B cell (primary cell): ENCODE results near the gene LMAN1. TPM values are rescaled to one million over a fixed set of nuclear protein-coding genes. Genes with fewer than 3 reads are reported as not detected.

Source experiments
- ATAC-seq: fragments of 200-7000 bp; cut with Tn5 transposase; one replicate; pipeline ENCODE4 v1.10.0; 2021; ENCODE audit warnings: low read depth, mild to moderate bottlenecking, moderate number of reproducible peaks, moderate library complexity
- CTCF ChIA-PET: fragments of 350-600 bp; sonication (Branson Sonifier 250); formaldehyde crosslinking; loops from one replicate; lab custom pipeline; 2021; ENCODE audit warnings: antibody characterized with exemption, inconsistent platforms; lab: Charles Lee
- POLR2A ChIA-PET: fragments of 350-600 bp; sonication (Branson Sonifier 250); formaldehyde crosslinking; loops from one replicate; lab custom pipeline; 2021; ENCODE audit warnings: antibody characterized with exemption; lab: Charles Lee
- DNase-seq: peaks from one replicate; pipeline ENCODE4 v3.0.0; 2013
- H2AFZ ChIP-seq: 2 replicates; pipeline ENCODE4 v1.6.1; 2012; ENCODE audit warnings: mild to moderate bottlenecking, low read depth, low read length; ENCODE audit not compliant: insufficient read depth, poor library complexity, severe bottlenecking
- H3K27ac ChIP-seq, 2 donors: 1 replicate in 1 of 2; 2 replicates in 1 of 2; pipeline ENCODE4 v1.5.1; 2012 to 2013; ENCODE audit warnings: low read length in 2 of 2, mild to moderate bottlenecking in 2 of 2, moderate library complexity in 1 of 2
- H3K27me3 ChIP-seq, 4 experiments: fragments of 200-600 bp in 1 of 4; sonication (generic) in 1 of 4; replicated peaks in 1 of 4; 1 replicate in 2 of 4; 2 replicates in 2 of 4; pipeline versions ENCODE4 v1.6.1 to v1.7.0; 2013 to 2016; ENCODE audit warnings: low read length in 3 of 4, mild to moderate bottlenecking in 2 of 4, mixed read lengths in 1 of 4, moderate library complexity in 1 of 4; ENCODE audit not compliant: insufficient read depth in 4 of 4, control insufficient read depth in 3 of 4; ENCODE audit errors: control extremely low read depth in 1 of 4
- H3K36me3 ChIP-seq, 2 experiments: replicated peaks in 1 of 2; 1 replicate in 1 of 2; 2 replicates in 1 of 2; pipeline versions ENCODE4 v1.6.1 to v1.7.1; 2013; ENCODE audit warnings: low read length in 1 of 2; ENCODE audit not compliant: insufficient read depth in 2 of 2, control insufficient read depth in 1 of 2; ENCODE audit errors: control extremely low read depth in 1 of 2, extremely low read depth in 1 of 2
- H3K4me1 ChIP-seq, 2 donors: fragments of 200-600 bp in 1 of 2; sonication (generic) in 1 of 2; 1 replicate in 1 of 2; 2 replicates in 1 of 2; pipeline versions ENCODE4 v1.5.1 to v1.6.1; 2013 to 2017; ENCODE audit warnings: low read length in 2 of 2; ENCODE audit not compliant: control insufficient read depth in 2 of 2, insufficient read depth in 2 of 2
- H3K4me2 ChIP-seq: replicated peaks from 2 replicates; pipeline ENCODE3; 2012; ENCODE audit warnings: mild to moderate bottlenecking, low read depth, low read length; ENCODE audit not compliant: poor library complexity, severe bottlenecking
- H3K4me3 ChIP-seq, 5 experiments: fragments of 200-600 bp in 1 of 5; sonication (generic) in 1 of 5; 1 replicate in 3 of 5; 2 replicates in 2 of 5; pipeline versions ENCODE4 v1.5.1 to v1.7.0; 2011 to 2016; ENCODE audit warnings: low read length in 4 of 5, mild to moderate bottlenecking in 4 of 5, low read depth in 2 of 5, control low read depth in 1 of 5, moderate library complexity in 1 of 5; ENCODE audit not compliant: insufficient read depth in 1 of 5; ENCODE audit errors: control extremely low read depth in 1 of 5, extremely low read depth in 1 of 5
- H3K79me2 ChIP-seq: fragments of 200-600 bp; sonication (generic); one replicate; pipeline ENCODE4 v1.6.0; 2016; ENCODE audit warnings: low read length; ENCODE audit not compliant: control insufficient read depth, insufficient read depth
- H3K9ac ChIP-seq: fragments of 200-600 bp; sonication (generic); 2 replicates; pipeline ENCODE4 v1.6.1; 2017; ENCODE audit warnings: mild to moderate bottlenecking, low read length, moderate library complexity
- H3K9me3 ChIP-seq, 3 donors: one replicate each; pipeline versions ENCODE4 v1.6.1 to v1.7.1; 2013; ENCODE audit warnings: low read length in 2 of 3; ENCODE audit not compliant: control insufficient read depth in 2 of 3, insufficient read depth in 1 of 3; ENCODE audit errors: control extremely low read depth in 1 of 3
- H4K20me1 ChIP-seq: 2 replicates; pipeline ENCODE4 v1.6.0; 2012; ENCODE audit warnings: mild to moderate bottlenecking, low read length; ENCODE audit not compliant: insufficient read depth, control insufficient read depth, poor library complexity, severe bottlenecking
- H3K27ac Mint-ChIP-seq: one replicate; pipeline ENCODE4 v1.8.0; 2021; ENCODE audit warnings: mixed read lengths
- H3K27me3 Mint-ChIP-seq: one replicate; pipeline ENCODE4 v1.8.0; 2021; ENCODE audit warnings: mixed read lengths
- H3K4me1 Mint-ChIP-seq: one replicate; pipeline ENCODE4 v1.8.0; 2021; ENCODE audit warnings: mixed read lengths
- H3K4me3 Mint-ChIP-seq: one replicate; pipeline ENCODE4 v1.8.0; 2021; ENCODE audit warnings: mixed read lengths
- H3K9me3 Mint-ChIP-seq: one replicate; pipeline ENCODE4 v1.8.0; 2022; ENCODE audit warnings: mixed read lengths; ENCODE audit not compliant: insufficient read depth
- EZH2 ChIP-seq: IDR thresholded peaks from 2 replicates; pipeline ENCODE4 v1.6.1; 2012; ENCODE audit warnings: borderline replicate concordance, low read depth, mild to moderate bottlenecking, moderate library complexity, low read length; ENCODE audit not compliant: insufficient read depth, poor library complexity, severe bottlenecking
- WGBS: methylation state at CpG from one replicate; pipeline ENCODE4 v1.1.5; 2013; ENCODE audit warnings: missing lambda C conversion rate; ENCODE audit not compliant: insufficient coverage; 5-methylcytosine and 5-hydroxymethylcytosine counted together
- intact Hi-C: fragments of 100-400 bp; cut with micrococcal nuclease; formaldehyde crosslinking; loops from one replicate; pipeline ENCODE4 v1.10.0; 2022
- polyA plus RNA-seq: library from polyadenylated mRNA; depleted of rRNA; stranded (reverse); fragments of >200 nt; gene quantifications from 2 replicates; pipeline ENCODE4 v1.2.3, GENCODE V29; 2012
- total RNA-seq, 2 donors: library from RNA; stranded (reverse); fragments of 120-200 nt in 1 of 2; gene quantifications; 1 replicate in 1 of 2; 2 replicates in 1 of 2; pipeline versions ENCODE4 v1.2.3 to v1.2.4, GENCODE V29; 2013 to 2022
- TF ChIP-seq, protein P1 (sequence below): fragments of 200-600 bp; IDR thresholded peaks from one replicate; pipeline ENCODE4 v1.8.0; 2022; ENCODE audit warnings: antibody characterized with exemption, mild to moderate bottlenecking

Gene LMAN1
- total and polyA plus RNA-seq, 2 donors (not counting 1 experiment from before 2014, with no cell fraction given) = 9.2 to 41.1 TPM

DNA sequence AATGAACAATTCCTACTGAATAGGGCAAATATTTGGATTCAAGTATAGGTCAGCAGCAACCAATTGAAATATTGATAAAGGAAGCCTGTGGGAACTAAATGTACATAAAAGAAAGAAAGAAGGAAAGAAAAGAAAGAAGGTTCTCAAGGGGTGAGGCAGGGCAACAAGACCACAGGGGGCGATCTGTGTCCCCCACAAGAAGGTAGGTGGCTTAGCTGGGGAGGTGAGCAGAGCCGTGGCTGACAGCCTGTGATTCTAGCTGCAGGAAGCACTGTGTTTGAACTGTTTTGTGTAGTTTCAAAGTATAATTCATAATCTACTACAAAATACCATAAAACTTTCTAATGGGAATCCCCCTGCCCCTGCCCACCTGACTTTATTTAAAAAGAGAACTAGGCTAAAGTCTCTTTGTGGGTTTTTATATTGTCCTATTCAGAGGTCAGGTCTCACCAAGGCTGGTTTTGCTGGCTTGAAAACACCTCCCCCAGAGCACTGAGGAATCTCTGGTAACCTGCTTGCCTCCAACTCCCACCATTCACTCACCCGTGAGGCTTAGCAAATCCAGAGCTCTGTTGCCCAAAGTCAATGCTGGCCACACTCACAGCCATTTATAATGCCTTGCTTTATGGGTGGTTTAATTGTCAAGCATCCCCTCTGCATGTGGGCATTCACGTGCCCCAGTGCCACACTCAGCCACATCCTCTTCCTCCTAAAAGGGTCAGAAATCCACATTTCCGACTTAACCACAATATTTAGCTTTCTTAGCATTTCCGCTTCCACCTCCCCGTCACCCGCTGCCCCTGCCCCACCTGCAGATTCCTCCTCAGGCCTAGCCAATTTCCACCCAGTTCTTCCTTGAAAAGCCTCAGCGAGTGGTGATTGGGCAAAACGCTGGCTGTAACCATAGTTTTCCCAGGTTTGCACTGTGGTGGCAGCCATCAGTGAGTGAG lies 36.4 kb upstream of the LMAN1 start:
- H3K27ac Mint-ChIP-seq = no peak overlapping the region
- H3K4me3 Mint-ChIP-seq = no peak overlapping the region

More for the DNA sequence above, 36.4 kb upstream of the LMAN1 start:
- Mint-ChIP-seq H3K27me3 (peaks cover 38% of the 10 kb centered on the region), H3K9me3 (no peaks in the 10 kb centered on the region), H3K4me1 (no peaks in the 10 kb centered on the region)
- H3K4me1 ChIP-seq = peaks cover 0 to 4% of the 10 kb centered on the region in 2 donors
- intact Hi-C loops = no loop called here
- H2AFZ ChIP-seq = no peak overlapping the region
- H3K4me2 ChIP-seq = no peak overlapping the region
- no peaks in the 10 kb centered on the region for H3K36me3 ChIP-seq
- CTCF ChIA-PET = interaction anchor here (1.0 kb wide), 1 partner anchor 103 kb away, joined by 3 read pairs; no protein-coding TSS in a partner anchor
- no peak for DNase-seq
- ATAC-seq = no peak
- H4K20me1 ChIP-seq = no peaks in the 10 kb centered on the region
- 23% methylated on average over 8 of the region's 10 CpGs for WGBS
- H3K9ac ChIP-seq = no peak overlapping the region
- H3K79me2 ChIP-seq = no peaks in the 10 kb centered on the region
- no peak overlapping the region for H3K4me3 ChIP-seq
- TF ChIP-seq EZH2 = no peak
- TF ChIP-seq, protein P1, sequence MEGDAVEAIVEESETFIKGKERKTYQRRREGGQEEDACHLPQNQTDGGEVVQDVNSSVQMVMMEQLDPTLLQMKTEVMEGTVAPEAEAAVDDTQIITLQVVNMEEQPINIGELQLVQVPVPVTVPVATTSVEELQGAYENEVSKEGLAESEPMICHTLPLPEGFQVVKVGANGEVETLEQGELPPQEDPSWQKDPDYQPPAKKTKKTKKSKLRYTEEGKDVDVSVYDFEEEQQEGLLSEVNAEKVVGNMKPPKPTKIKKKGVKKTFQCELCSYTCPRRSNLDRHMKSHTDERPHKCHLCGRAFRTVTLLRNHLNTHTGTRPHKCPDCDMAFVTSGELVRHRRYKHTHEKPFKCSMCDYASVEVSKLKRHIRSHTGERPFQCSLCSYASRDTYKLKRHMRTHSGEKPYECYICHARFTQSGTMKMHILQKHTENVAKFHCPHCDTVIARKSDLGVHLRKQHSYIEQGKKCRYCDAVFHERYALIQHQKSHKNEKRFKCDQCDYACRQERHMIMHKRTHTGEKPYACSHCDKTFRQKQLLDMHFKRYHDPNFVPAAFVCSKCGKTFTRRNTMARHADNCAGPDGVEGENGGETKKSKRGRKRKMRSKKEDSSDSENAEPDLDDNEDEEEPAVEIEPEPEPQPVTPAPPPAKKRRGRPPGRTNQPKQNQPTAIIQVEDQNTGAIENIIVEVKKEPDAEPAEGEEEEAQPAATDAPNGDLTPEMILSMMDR = no peak
- H3K9me3 ChIP-seq = no peaks in the 10 kb centered on the region
- POLR2A ChIA-PET = no interaction called here
- H3K27me3 ChIP-seq = peaks cover 0 to 15% (median 2%) of the 10 kb centered on the region in 4 experiments
- H3K27ac ChIP-seq = no peak overlapping the region
